ENCODE data around the gene CCR5. TPM values are rescaled to one million over a fixed set of nuclear protein-coding genes. Genes with fewer than 3 reads are reported as not detected.

Gene CCR5
- total RNA-seq = not detected in 2 replicates

GRCh38 chr3:46370839-46371518, at the start of gene CCR5:
TSS of gene CCR5 (plus strand) at chr3:46370946. CDS start at chr3:46372903, 1,957 bp downstream.

DNA sequence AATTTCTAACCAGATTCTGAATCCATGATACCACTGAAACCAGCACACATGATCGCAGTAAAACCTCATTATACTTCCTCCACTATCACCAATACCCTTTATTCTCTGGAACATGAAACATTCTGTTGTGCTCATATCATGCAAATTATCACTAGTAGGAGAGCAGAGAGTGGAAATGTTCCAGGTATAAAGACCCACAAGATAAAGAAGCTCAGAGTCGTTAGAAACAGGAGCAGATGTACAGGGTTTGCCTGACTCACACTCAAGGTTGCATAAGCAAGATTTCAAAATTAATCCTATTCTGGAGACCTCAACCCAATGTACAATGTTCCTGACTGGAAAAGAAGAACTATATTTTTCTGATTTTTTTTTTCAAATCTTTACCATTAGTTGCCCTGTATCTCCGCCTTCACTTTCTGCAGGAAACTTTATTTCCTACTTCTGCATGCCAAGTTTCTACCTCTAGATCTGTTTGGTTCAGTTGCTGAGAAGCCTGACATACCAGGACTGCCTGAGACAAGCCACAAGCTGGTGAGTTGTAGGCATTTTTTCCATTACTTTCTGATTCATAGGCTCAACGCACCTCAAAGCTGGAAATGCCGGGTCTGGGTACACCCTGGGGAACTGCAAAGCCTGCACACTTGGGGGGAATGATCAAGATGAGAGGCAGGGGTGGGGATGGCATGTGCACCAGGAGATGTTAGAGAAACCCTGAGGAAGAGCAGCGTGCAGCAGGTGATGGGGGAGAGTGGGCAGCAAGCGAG, 16.9 kb upstream of the CCR5 start, which contains the start of gene CCR2:
CCR2 (plus strand) TSS at position 465 of the 764 bp plus-strand sequence. CDS start 3,417 bp downstream, outside the sequence.

DNA sequence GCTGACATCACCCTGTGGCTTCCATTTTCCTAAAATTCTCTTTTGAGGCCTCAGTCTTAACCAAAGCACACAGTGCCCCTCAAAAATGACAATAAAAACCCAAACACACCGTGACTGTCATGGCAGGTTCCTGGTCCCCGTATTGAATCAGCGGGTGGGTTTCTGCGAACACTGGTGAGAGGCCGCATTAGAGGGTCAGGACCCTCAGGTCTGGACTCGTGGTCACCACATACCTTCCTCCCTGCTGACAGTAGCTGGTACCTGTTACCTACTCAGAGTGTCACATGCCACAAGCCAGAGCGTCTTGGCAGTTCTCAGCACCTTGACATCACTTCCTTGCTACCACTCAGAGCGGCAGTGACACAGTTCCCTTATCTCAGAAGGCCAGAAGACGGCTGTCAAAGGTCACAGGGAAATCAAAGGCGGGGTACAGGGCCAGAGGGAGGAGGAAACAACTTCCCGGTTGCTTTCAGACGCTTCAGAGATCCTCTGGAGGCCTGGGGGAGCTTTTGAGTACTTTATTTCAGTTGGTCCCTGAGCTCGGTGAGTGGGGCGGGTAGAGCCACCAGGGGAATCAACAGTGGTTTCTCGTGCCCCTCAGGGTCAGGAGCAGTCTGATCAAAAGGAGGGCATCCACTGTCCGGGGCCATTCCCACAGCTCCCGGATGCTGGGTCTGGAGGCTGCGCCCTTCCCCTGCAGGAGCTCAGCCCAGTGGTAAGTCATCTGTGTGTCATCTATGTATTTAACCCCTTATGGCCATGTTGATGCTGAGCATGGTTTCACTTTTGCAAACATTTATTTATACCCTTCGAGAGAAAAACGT, 36.3 kb downstream of the CCR5 start, which contains the start of the genes CCR5AS and CCRL2:
CCR5AS (minus strand) TSS at position 279 of the 824 bp plus-strand sequence.
CCRL2 (plus strand) TSS at position 472 of the 824 bp plus-strand sequence. CDS start 821 bp downstream, outside the sequence.

Other genes with a start within 250 kb of the CCR5 start
- gene CCR1, start 162.6 kb upstream of the CCR5 start, total RNA-seq = 0.63 and 1.5 TPM in 2 replicates
- 0.09 TPM in 1 of 2 replicates, not detected in the other for gene CCR3, start 128.5 kb upstream of the CCR5 start, total RNA-seq
- gene CCR2, start 16.8 kb upstream of the CCR5 start, total RNA-seq = not detected in 2 replicates
- gene CCRL2, start 36.3 kb downstream of the CCR5 start, total RNA-seq = 0.16 TPM in 1 of 2 replicates, not detected in the other
- not detected in 2 replicates for gene LTF, start 94.0 kb downstream of the CCR5 start, total RNA-seq
- not detected in 2 replicates for gene RTP3, start 127.0 kb downstream of the CCR5 start, total RNA-seq
- under 0.01 and 0.47 TPM in 2 replicates for gene LRRC2, start 195.4 kb downstream of the CCR5 start, total RNA-seq
- not detected in 2 replicates for gene FAM240A, start 241.6 kb downstream of the CCR5 start, total RNA-seq

Data from bronchial smooth muscle cell (primary cell).